HG03159 (cell line): ENCODE results near the gene GULP1.

Source experiments
- ATAC-seq: cut with Tn5 transposase; IDR thresholded peaks from one replicate; pipeline ENCODE4 v1.9.1; 2021; ENCODE audit warnings: mild to moderate bottlenecking, moderate library complexity; ENCODE audit not compliant: unreplicated experiment

The GULP1 gene

DNA sequence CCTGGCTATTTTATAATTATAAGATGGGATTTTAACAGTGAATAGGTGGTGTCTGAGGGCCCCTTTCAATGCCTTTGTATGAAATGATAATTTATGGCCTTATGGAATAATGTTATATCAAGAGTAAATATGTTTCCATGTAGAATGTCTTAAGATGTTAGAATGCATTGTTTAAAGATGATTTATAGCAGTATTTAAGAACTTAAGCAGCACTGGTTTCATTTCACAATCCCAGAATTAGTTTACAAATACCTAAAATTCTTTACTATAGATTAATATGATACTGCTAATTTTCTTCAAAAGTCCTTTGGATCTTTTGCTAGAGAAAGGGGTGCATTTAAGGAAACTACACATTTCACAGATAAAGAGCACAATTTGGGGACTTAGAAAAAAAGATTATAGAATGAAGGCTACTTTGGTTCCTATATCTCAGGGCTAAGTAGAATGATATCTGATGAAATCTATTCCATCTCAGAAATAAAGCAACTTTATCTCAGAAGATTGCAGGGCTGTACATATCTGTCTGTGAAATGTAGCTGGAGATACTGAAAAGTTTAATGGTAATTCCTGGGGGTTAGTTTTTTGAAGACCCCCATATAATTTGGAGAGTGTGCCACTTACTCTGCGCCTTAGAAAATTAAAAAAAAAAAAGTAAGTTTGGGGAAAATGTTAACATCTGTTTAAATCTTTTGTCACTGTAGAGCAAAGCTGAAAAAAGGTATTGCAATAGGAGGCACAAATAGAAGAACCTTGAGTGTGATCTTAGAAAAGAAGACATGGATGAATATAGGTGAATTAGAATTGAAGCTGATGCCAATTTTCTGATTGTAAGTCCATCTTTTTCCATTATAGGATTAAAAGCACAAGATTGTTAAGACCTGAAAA is 123.4 kb downstream of the GULP1 start:
- ATAC-seq, result no peak

- ATAC-seq, result no peak
Observed at GRCh38 chr2:188415754-188416083, 124.0 kb downstream of the GULP1 start.

GRCh38 chr2:188416367-188416766 is 124.7 kb downstream of the GULP1 start:
- ATAC-seq, result no peak

DNA sequence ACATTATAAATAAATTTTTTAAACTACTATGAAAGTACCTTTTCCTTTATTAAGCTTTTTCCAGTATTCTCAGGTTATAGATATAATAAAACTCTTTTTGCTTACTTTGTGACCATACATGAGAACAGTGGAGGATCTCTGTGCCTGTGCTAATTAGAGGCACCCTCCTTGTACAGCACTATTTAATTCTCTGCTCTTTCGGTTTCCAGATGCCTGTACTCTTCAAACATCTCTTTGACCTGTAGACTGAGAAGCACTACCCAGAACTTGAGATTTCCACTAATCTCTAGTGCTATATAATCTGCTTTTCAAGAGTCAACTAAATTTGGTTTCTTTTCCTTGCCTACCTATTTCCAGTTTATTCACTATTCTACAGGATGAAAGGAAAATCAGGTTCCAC is 131.1 kb downstream of the GULP1 start:
- ATAC-seq, result no peak

GRCh38 chr2:188425266-188425665 is 133.6 kb downstream of the GULP1 start:
- ATAC-seq, result no peak

DNA sequence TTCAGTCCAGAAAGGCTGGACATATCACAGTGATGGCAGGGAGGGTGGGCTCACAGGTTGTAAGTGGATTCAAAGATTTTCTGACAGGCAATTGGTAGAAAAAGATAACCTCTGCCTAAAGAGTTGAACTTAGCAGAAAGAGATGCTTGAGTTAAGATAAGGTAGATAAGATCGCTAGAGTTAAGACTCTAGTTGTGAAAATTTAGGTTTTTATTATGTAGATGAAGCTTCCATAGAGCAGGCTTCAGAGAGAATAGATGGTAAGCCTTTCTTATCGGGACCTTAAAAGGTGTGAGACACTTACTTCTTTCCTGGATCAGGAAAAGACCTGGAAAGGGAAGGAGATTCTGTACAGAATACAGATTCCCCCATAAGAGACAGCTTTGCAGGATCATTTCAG is 134.4 kb downstream of the GULP1 start:
- ATAC-seq, result no peak

GRCh38 chr2:188430705-188431104 is 139.0 kb downstream of the GULP1 start:
- ATAC-seq, result no peak

GRCh38 chr2:188434018-188434417 is 142.3 kb downstream of the GULP1 start:
- ATAC-seq, result no peak

GRCh38 chr2:188435115-188435514 is 143.4 kb downstream of the GULP1 start:
- no peak for ATAC-seq

DNA sequence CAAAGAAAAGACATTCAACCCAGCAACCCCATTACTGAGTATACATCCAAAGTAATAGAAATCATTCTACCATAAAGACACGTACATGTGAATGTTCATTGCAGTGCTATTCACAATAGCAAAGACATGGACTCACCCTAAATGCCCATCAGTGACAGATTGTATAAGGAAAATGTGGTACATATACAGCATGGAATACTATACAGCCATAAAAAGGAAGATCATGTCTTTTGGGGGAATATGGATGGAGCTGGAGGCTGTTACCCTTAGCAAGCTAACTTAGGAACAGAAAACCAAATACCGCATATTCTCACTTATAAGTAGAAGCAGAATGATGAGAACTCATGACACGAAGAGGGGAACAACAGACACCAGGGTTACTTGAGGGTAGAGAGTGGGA is 145.9 kb downstream of the GULP1 start:
- no peak for ATAC-seq

- no peak for ATAC-seq
Observed at GRCh38 chr2:188439986-188440385, 148.3 kb downstream of the GULP1 start.

- ATAC-seq, result no peak
Observed at GRCh38 chr2:188440849-188441248, 149.2 kb downstream of the GULP1 start.

- no peak for ATAC-seq
Observed at GRCh38 chr2:188441288-188441947, 149.7 kb downstream of the GULP1 start.

DNA sequence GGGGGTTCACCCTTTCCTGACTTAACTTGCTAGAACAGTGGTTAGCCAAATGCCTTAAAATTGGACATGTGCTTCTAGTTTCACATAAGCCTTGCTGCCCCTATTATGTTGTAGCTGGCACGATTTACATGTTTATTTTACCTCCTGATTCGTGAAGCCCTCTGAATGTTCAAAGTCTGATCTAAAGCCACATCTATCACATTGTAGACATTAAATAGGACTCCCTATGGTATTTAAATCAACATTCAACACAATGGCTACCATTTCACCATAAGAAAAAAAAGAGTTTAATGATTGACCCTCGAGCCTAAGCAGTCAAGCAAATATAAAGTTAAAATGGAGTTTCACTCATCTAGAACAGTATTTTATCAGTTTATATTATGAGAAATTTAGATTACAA is 151.5 kb downstream of the GULP1 start:
- ATAC-seq, result no peak

DNA sequence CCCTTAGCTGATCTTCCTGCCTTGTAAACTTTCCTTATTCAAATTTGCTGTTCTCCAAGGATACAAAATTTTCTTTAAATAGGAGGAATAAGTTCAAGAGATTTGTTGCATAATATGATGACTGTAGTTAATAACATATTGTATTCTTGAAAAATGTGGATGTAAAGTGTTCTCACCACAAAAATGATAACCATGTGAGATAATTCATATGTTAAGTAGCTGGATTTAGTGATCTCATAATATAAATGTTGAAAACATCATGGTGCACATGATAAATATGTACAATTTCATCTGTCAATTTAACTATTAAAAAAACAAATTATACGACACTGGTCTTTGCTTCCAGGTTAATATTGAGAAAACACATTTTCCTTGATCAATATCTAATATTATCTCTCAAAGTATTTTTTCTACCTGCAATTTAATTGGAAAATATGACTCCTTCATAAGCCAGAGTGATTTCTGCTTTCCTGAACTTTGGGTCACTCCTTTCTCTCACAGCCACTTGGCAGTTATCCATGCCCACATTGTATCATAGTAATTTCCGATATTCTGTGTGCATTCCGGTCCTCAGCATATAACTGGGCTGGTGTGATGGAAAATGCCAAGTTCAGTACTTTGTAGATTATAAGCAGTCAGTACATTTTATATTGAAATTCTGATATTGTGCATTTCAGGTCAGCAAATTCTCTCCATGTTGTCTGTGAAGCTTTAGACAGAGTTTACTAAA is 152.6 kb downstream of the GULP1 start:
- no peak for ATAC-seq

DNA sequence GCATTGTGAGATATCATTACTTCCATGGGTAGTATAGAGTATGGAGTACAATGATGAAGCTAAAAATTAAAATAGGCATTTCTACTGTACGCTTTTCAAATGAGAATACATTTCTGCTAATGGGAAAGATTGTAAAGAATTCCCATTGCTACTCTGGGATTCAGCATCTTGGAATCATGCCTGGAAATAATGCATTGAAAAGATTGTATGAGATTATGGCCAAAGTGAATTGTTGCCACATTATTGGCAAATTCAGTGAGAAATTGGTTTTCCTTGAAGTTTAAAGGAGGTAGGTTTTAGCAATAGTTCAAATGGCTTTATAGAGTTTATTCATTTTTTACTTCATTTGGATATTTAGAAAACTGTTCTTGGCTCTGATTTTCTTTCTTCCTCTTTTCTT is 157.9 kb downstream of the GULP1 start:
- ATAC-seq, result no peak

GRCh38 chr2:188449971-188450370 is 158.3 kb downstream of the GULP1 start:
- no peak for ATAC-seq

DNA sequence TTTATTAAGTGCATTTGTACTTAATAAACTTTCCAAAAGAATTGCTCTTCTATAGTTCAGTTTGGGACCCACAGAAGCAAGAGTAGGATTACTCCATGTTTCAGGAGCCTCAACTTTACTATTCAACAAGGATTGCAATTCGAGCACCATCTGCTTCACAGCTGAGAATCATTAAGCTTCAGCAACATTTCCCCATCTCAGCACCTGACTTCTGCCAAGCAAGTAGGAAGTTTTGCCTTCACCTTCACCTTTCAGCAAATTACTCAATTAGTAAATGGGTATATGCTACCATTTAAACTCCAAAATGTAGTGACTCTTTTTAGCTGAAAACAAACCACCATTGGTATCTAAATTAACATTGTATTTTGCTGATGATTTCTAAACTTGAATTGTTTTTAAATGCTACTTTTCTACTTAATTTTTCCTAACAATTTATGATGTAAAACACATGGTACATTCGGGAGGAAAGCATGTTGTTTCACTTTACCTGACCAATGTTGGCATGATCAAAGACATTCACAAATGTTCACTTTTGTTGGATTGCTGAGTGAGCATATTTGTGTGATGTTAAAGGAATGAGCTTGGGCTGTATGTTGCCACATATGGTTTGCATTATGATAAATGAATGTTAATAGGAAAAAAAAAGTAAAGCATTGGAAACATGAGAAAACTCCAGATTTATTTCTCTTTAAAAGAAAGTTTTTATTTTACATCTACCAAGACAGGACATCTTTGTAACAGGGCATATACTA is 159.2 kb downstream of the GULP1 start:
- no peak for ATAC-seq

- no peak for ATAC-seq
Observed at GRCh38 chr2:188452084-188452483, 160.4 kb downstream of the GULP1 start.

DNA sequence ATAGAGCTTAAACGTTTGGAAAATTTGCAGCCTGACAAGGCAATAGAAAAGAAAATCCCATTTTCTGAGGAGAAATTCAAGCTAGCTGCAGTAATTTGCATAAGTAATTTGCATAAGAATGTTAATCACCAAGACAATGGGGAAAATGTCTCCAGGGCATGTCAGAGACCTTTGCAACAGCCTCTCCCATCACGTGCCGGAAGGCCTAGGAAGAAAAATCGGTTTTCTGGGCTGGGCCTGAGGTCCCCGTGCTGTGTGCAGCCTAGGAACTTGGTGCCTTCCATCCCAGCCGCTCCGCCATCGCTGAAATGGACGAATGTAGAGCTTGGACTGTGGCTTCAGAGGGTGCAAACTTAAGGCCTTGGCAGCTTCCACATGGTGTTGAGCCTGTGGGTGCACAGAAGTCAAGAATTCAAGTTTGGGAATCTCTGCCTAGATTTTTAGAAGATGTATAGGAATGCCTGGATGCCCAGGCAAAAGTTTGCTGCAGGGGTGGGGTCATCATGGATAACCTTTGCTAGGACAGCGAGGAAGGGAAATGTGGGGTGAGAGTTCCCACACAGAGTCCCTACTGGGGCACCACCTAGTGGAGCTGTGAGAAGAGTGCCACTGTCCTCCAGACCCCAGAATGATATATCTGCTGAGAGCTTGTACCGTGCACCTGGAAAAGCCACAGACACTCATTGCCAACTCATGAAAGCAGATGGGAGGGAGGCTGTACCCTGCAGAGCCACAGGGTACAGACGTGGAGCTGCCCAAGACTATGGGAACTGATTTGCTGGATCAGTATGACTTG is 164.6 kb downstream of the GULP1 start:
- ATAC-seq, result no peak
